Body of pancreas (tissue), 4 donors: ENCODE measurements around the gene USPL1.

Experiments
- CTCF ChIP-seq, 7 experiments: fragments of 450-650 bp in 4 of 7; fragments of 200-600 bp in 3 of 7; sonication (generic) in 3 of 7; IDR thresholded peaks; one replicate each; pipeline ENCODE4 v1.5.1; 2016 to 2019; ENCODE audit warnings: antibody characterized with exemption in 7 of 7
- POLR2A ChIP-seq, 3 donors: fragments of 450-650 bp; IDR thresholded peaks; one replicate each; pipeline ENCODE4 v1.6.1; 2016; ENCODE audit warnings: antibody characterized with exemption in 3 of 3, mild to moderate bottlenecking in 2 of 3

DNA sequence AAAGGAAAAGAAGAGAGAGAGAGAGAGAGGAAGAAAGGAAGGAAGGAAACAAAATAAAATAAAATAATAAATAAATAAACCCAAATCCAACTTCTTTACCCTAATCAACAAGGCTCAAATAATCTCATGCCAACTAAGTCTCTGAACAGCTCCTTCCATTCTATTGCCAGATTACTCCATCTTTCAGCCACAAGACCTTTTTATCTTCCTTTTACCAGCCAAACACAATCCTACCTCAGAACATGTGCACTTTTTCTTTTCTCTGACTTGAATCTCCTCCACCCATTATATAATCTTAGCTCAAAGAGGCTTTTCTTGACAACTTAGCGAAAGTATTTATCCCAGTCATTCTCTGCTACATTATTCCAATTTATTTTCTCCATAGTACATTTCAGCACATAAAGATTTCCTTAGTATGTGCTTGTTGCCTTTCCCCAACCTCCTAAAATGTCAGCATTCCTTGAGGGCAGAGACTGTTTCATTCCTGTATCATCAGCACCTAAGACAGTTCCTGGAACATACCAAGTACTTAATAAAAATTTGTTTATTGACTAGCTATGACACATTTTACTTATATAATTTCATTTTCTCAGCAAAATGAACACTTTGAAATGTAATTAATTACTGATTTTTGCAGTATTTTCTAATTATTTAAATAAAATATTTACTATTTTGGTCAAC lies 33.5 kb upstream of the USPL1 start:
- TF ChIP-seq CTCF (IDR thresholded peaks at IDR 0.05) (no peak), POLR2A (IDR thresholded peaks at IDR 0.05) (no peak)
